Liver (tissue), 9 donors: ENCODE data around the gene PITPNM1. TPM values are rescaled to one million over a fixed set of nuclear protein-coding genes. Genes with fewer than 3 reads are reported as not detected.

Experiments
- DNase-seq: peaks from one replicate; pipeline ENCODE4 v3.0.0-alpha.2; 2017; ENCODE audit warnings: low spot score
- H3K27ac ChIP-seq, 2 donors: one replicate each; pipeline ENCODE4 v1.7.0; 2013; ENCODE audit warnings: inconsistent platforms in 2 of 2, low read length in 2 of 2, control low read depth in 1 of 2, low read depth in 1 of 2, mild to moderate bottlenecking in 1 of 2
- H3K27me3 ChIP-seq, 4 donors: one replicate each; pipeline versions ENCODE4 v1.6.1 to v1.7.0; 2013; ENCODE audit warnings: low read length in 3 of 4, inconsistent platforms in 1 of 4, mild to moderate bottlenecking in 1 of 4, moderate library complexity in 1 of 4; ENCODE audit not compliant: control insufficient read depth in 4 of 4, insufficient read depth in 4 of 4
- H3K36me3 ChIP-seq, 4 donors: one replicate each; pipeline versions ENCODE4 v1.6.1 to v1.7.0; 2013; ENCODE audit warnings: low read length in 3 of 4, mild to moderate bottlenecking in 3 of 4, low read depth in 1 of 4, moderate library complexity in 1 of 4; ENCODE audit not compliant: control insufficient read depth in 4 of 4, insufficient read depth in 3 of 4
- H3K4me1 ChIP-seq, 4 donors: one replicate each; pipeline versions ENCODE4 v1.6.1 to v1.7.0; 2013; ENCODE audit warnings: low read length in 3 of 4, mild to moderate bottlenecking in 3 of 4, moderate library complexity in 1 of 4; ENCODE audit not compliant: control insufficient read depth in 4 of 4, insufficient read depth in 4 of 4
- H3K4me3 ChIP-seq, 3 donors: one replicate each; pipeline versions ENCODE4 v1.6.1 to v1.7.0; 2013; ENCODE audit warnings: low read length in 3 of 3, control low read depth in 1 of 3, low read depth in 1 of 3, mild to moderate bottlenecking in 1 of 3
- H3K9ac ChIP-seq, 2 donors: one replicate each; pipeline ENCODE4 v1.7.0; 2013; ENCODE audit warnings: low read length in 2 of 2, mild to moderate bottlenecking in 2 of 2, moderate library complexity in 2 of 2, control low read depth in 1 of 2, low read depth in 1 of 2
- H3K9me3 ChIP-seq, 4 donors: one replicate each; pipeline versions ENCODE4 v1.6.1 to v1.7.0; 2013; ENCODE audit warnings: low read length in 3 of 4; ENCODE audit not compliant: control insufficient read depth in 4 of 4
- ATF3 ChIP-seq: IDR thresholded peaks from 2 replicates; pipeline ENCODE4 v1.6.1; 2016; ENCODE audit warnings: antibody characterized with exemption
- CTCF ChIP-seq: fragments of 150-350 bp; IDR thresholded peaks from 2 replicates; pipeline ENCODE4 v1.5.1; 2017; ENCODE audit warnings: improper control_type of control experiment, low read depth, low read length; ENCODE audit not compliant: missing input control
- EGR1 ChIP-seq, 2 donors: IDR thresholded peaks; 2 replicates each; pipeline ENCODE4 v1.6.1; 2016 to 2018; ENCODE audit warnings: antibody characterized with exemption in 2 of 2, low read depth in 2 of 2
- FOXA1 ChIP-seq: IDR thresholded peaks from 2 replicates; pipeline ENCODE4 v1.6.1; 2016; ENCODE audit warnings: antibody characterized with exemption
- FOXA2 ChIP-seq: IDR thresholded peaks from 2 replicates; pipeline ENCODE4 v1.6.1; 2016; ENCODE audit warnings: antibody characterized with exemption
- GABPA ChIP-seq, 2 donors: IDR thresholded peaks in 1 of 2; conservative IDR thresholded peaks in 1 of 2; 2 replicates each; pipeline ENCODE4 v1.6.1; 2016; ENCODE audit warnings: antibody characterized with exemption in 2 of 2, mild to moderate bottlenecking in 1 of 2, moderate library complexity in 1 of 2
- HNF4A ChIP-seq, 2 donors: conservative IDR thresholded peaks; 2 replicates each; pipeline ENCODE4 v1.6.1; 2016; ENCODE audit warnings: antibody characterized with exemption in 2 of 2, mild to moderate bottlenecking in 2 of 2
- HNF4G ChIP-seq: IDR thresholded peaks from 2 replicates; pipeline ENCODE4 v1.6.1; 2016; ENCODE audit warnings: antibody characterized with exemption
- JUND ChIP-seq, 2 donors: IDR thresholded peaks; 2 replicates each; pipeline ENCODE4 v1.6.1; 2016; ENCODE audit warnings: antibody characterized with exemption in 2 of 2
- MAX ChIP-seq: IDR thresholded peaks from 2 replicates; pipeline ENCODE4 v1.6.1; 2016; ENCODE audit warnings: antibody characterized with exemption
- NR2F2 ChIP-seq: IDR thresholded peaks from 2 replicates; pipeline ENCODE4 v1.6.1; 2016; ENCODE audit warnings: antibody characterized with exemption
- RAD21 ChIP-seq, 2 donors: IDR thresholded peaks; 2 replicates each; pipeline ENCODE4 v1.6.1; 2016; ENCODE audit warnings: antibody characterized with exemption in 2 of 2, mild to moderate bottlenecking in 2 of 2
- REST ChIP-seq: IDR thresholded peaks from 2 replicates; pipeline ENCODE4 v1.6.1; 2016; ENCODE audit warnings: antibody characterized with exemption, mild to moderate bottlenecking
- RXRA ChIP-seq, 2 donors: IDR thresholded peaks; 2 replicates each; pipeline ENCODE4 v1.6.1; 2017 to 2018; ENCODE audit warnings: antibody characterized with exemption in 2 of 2, mild to moderate bottlenecking in 1 of 2
- SP1 ChIP-seq: IDR thresholded peaks from 2 replicates; pipeline ENCODE4 v1.6.1; 2018; ENCODE audit warnings: antibody characterized with exemption, mild to moderate bottlenecking
- TAF1 ChIP-seq: conservative IDR thresholded peaks from 2 replicates; pipeline ENCODE4 v1.6.1; 2016; ENCODE audit warnings: antibody characterized with exemption, mild to moderate bottlenecking
- YY1 ChIP-seq: IDR thresholded peaks from 2 replicates; pipeline ENCODE4 v1.6.1; 2016; ENCODE audit warnings: antibody characterized with exemption, mild to moderate bottlenecking
- ZBTB33 ChIP-seq: IDR thresholded peaks from 2 replicates; pipeline ENCODE4 v1.6.1; 2016; ENCODE audit warnings: antibody characterized with exemption
- WGBS: extraction: QIAGEN DNeasy Blood & Tissue Kit; methylation state at CpG from one replicate; pipeline ENCODE4 v1.1.7; 2013; 5-methylcytosine and 5-hydroxymethylcytosine counted together
- polyA plus RNA-seq, 2 donors: library from polyadenylated mRNA; stranded (reverse) in 1 of 2; unstranded in 1 of 2; fragments of 200-250 nt in 1 of 2; fragments of >200 nt in 1 of 2; fragmentation: Nextera tagmentation in 1 of 2; extraction: Ambion mirVana in 1 of 2; gene quantifications; one replicate each; pipeline versions ENCODE4 v1.2.1 to v1.2.3, GENCODE V29; 2013 to 2015
- total RNA-seq, 2 donors: library from RNA; depleted of rRNA; stranded (reverse); fragments of >200 nt; gene quantifications; one replicate each; pipeline ENCODE4 v1.2.3, GENCODE V29; 2014
- donor health status: healthy.
- donor health status: healthy.
- donor health status: healthy.
- donor health status: healthy.
- donor health status: healthy.

PITPNM1 gene
- total and polyA plus RNA-seq, 4 donors = 1.3 to 9.3 (median 5.1) TPM

GRCh38 chr11:67510023-67510345 lies 4.8 kb upstream of the PITPNM1 start:
- TF ChIP-seq TAF1 (no peak), ZBTB33 (no peak), REST (no peak), CTCF (no peak), MAX (no peak), RXRA (IDR thresholded peaks at IDR 0.05) (no peak), HNF4A (conservative IDR thresholded peaks at IDR 0.05) (no peak), RAD21 (IDR thresholded peaks at IDR 0.05) (no peak), YY1 (no peak), JUND (IDR thresholded peaks at IDR 0.05) (no peak), GABPA (IDR thresholded peaks at IDR 0.05 in 1 of 2, conservative IDR thresholded peaks at IDR 0.05 in 1 of 2) (no peak), NR2F2 (no peak), FOXA2 (no peak), EGR1 (IDR thresholded peaks at IDR 0.05; ENCODE audit: low read depth in 2 of 2) (no peak), FOXA1 (no peak)
- no peaks in the 10 kb centered on the region for H3K9me3 ChIP-seq
- H3K4me1 ChIP-seq = peaks cover 3 to 30% (median 22%) of the 10 kb centered on the region in 4 donors
- no peak overlapping the region for H3K4me3 ChIP-seq
- no peaks in the 10 kb centered on the region for H3K27me3 ChIP-seq
- no peaks in the 10 kb centered on the region for H3K36me3 ChIP-seq
- no peak overlapping the region for H3K27ac ChIP-seq
- no peak overlapping the region for H3K9ac ChIP-seq
- WGBS = 55% methylated on average over 3 of the region's 3 CpGs
- no peak for DNase-seq

- no peaks in the 10 kb centered on the region for H3K36me3 ChIP-seq
- peaks cover 8 to 43% (median 26%) of the 10 kb centered on the region in 4 donors for H3K4me1 ChIP-seq
- TF ChIP-seq FOXA1 (peak; percentile 3), NR2F2 (no peak), SP1 (peak; percentile 37), RXRA (IDR thresholded peaks at IDR 0.05) (peak in 1 of 2 donors; percentile 34), HNF4G (no peak), EGR1 (IDR thresholded peaks at IDR 0.05; ENCODE audit: low read depth in 2 of 2) (no peak), JUND (IDR thresholded peaks at IDR 0.05) (no peak), ATF3 (peak; percentile 28), YY1 (peak; percentile 23)
- no peaks in the 10 kb centered on the region for H3K27me3 ChIP-seq
- peak overlapping the region; percentile 96 to 100 for H3K27ac ChIP-seq
- H3K9me3 ChIP-seq = no peaks in the 10 kb centered on the region
- peak overlapping the region; percentile 41 to 80 (median 43) for H3K4me3 ChIP-seq
- WGBS = 1% methylated on average over 57 of the region's 57 CpGs
- H3K9ac ChIP-seq = peak overlapping the region; percentile 26 to 92
- DNase-seq = peak; percentile 97
These were observed 3.4 kb upstream of the PITPNM1 start for GRCh38 chr11:67508486-67509121.
